Measurements from ENCODE around the gene IFT81. TPM values are rescaled to one million over a fixed set of nuclear protein-coding genes. Genes with fewer than 3 reads are reported as not detected.
A peak's percentile ranks its signal among the peaks of the same experiment; 100 is the strongest.

The IFT81 gene
- total and polyA plus RNA-seq, 2 of the 13 experiments (the other 11 are each of a cell fraction or from before 2014, with no cell fraction given), result 4.2 to 13.0 TPM

DNA sequence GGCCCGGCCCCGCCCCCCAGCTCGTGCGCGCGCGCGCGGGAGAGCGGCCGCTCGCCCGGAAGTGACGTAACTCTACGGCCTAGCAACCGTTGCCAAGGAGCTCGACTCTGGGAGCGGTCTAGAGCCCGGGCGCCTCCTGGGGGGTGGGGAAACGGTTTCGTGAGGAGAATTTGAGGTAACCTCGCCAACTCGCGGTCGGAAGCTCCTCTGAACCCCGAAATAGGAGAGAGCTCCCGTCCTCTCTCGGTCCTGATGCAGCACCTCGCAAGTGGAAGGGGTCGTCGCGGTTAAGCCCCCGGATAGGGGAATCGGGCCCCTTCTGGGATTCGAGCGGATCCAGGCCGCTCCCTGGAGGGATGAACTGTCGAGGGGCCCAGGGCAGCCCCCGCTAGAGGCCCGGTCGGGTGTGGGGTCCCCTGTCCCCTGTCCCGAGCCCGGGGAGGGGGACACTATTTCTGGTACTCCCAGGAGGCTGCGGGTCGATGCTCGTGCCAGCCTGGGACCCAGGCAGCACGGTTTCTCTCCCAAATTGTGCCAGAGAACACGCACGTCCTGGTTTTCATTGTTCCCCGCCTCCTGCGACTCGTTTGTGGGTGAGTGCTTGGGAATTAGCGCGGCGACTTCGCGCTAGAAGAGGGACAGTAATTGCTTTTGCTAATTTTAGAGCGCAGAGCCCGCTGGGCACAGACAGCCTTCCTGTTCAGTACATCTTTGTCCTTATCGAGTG, at the start of gene IFT81 (continued):
- TF ChIP-seq, protein P1, sequence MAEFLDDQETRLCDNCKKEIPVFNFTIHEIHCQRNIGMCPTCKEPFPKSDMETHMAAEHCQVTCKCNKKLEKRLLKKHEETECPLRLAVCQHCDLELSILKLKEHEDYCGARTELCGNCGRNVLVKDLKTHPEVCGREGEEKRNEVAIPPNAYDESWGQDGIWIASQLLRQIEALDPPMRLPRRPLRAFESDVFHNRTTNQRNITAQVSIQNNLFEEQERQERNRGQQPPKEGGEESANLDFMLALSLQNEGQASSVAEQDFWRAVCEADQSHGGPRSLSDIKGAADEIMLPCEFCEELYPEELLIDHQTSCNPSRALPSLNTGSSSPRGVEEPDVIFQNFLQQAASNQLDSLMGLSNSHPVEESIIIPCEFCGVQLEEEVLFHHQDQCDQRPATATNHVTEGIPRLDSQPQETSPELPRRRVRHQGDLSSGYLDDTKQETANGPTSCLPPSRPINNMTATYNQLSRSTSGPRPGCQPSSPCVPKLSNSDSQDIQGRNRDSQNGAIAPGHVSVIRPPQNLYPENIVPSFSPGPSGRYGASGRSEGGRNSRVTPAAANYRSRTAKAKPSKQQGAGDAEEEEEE (CRISPR knock-in tag; IDR thresholded peaks at IDR 0.05; ENCODE audit: borderline replicate concordance), result no peak
- TF ChIP-seq ZNF737 (CRISPR knock-in tag; IDR thresholded peaks at IDR 0.05; ENCODE audit: borderline replicate concordance) (no peak), ZNF792 (CRISPR knock-in tag; IDR thresholded peaks at IDR 0.05) (no peak), POLR2AphosphoS5 (IDR thresholded peaks at IDR 0.05; ENCODE audit: low read depth, low read length) (no peak), ZNF143 (CRISPR knock-in tag; IDR thresholded peaks at IDR 0.05) (no peak), HCFC1 (IDR thresholded peaks at IDR 0.05; ENCODE audit: low read depth, low read length) (no peak), ZSCAN31 (CRISPR knock-in tag; IDR thresholded peaks at IDR 0.05; ENCODE audit: low read depth) (no peak), ZNF30 (CRISPR knock-in tag; IDR thresholded peaks at IDR 0.05) (no peak), ZNF556 (CRISPR knock-in tag; IDR thresholded peaks at IDR 0.05; ENCODE audit: borderline replicate concordance) (no peak), ZNF607 (CRISPR knock-in tag; IDR thresholded peaks at IDR 0.05; ENCODE audit: borderline replicate concordance) (no peak), GZF1 (CRISPR knock-in tag; IDR thresholded peaks at IDR 0.05) (no peak), ZIK1 (CRISPR knock-in tag; IDR thresholded peaks at IDR 0.05; ENCODE audit: borderline replicate concordance, low read depth) (no peak), PHF20 (CRISPR knock-in tag; IDR thresholded peaks at IDR 0.05) (peak; percentile 47; the same call in 1 of the 2 replicates), ZNF224 (CRISPR knock-in tag; IDR thresholded peaks at IDR 0.05) (no peak), ZNF768 (CRISPR knock-in tag; IDR thresholded peaks at IDR 0.05) (peak; percentile 41; the same call in 1 of the 2 replicates), ZNF670 (CRISPR knock-in tag; IDR thresholded peaks at IDR 0.05; ENCODE audit: borderline replicate concordance) (no peak)
- TF ChIP-seq, protein P2, sequence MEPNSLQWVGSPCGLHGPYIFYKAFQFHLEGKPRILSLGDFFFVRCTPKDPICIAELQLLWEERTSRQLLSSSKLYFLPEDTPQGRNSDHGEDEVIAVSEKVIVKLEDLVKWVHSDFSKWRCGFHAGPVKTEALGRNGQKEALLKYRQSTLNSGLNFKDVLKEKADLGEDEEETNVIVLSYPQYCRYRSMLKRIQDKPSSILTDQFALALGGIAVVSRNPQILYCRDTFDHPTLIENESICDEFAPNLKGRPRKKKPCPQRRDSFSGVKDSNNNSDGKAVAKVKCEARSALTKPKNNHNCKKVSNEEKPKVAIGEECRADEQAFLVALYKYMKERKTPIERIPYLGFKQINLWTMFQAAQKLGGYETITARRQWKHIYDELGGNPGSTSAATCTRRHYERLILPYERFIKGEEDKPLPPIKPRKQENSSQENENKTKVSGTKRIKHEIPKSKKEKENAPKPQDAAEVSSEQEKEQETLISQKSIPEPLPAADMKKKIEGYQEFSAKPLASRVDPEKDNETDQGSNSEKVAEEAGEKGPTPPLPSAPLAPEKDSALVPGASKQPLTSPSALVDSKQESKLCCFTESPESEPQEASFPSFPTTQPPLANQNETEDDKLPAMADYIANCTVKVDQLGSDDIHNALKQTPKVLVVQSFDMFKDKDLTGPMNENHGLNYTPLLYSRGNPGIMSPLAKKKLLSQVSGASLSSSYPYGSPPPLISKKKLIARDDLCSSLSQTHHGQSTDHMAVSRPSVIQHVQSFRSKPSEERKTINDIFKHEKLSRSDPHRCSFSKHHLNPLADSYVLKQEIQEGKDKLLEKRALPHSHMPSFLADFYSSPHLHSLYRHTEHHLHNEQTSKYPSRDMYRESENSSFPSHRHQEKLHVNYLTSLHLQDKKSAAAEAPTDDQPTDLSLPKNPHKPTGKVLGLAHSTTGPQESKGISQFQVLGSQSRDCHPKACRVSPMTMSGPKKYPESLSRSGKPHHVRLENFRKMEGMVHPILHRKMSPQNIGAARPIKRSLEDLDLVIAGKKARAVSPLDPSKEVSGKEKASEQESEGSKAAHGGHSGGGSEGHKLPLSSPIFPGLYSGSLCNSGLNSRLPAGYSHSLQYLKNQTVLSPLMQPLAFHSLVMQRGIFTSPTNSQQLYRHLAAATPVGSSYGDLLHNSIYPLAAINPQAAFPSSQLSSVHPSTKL (CRISPR knock-in tag; IDR thresholded peaks at IDR 0.05), result peak; percentile 25; the same call in 1 of the 2 replicates
- TF ChIP-seq, protein P3, sequence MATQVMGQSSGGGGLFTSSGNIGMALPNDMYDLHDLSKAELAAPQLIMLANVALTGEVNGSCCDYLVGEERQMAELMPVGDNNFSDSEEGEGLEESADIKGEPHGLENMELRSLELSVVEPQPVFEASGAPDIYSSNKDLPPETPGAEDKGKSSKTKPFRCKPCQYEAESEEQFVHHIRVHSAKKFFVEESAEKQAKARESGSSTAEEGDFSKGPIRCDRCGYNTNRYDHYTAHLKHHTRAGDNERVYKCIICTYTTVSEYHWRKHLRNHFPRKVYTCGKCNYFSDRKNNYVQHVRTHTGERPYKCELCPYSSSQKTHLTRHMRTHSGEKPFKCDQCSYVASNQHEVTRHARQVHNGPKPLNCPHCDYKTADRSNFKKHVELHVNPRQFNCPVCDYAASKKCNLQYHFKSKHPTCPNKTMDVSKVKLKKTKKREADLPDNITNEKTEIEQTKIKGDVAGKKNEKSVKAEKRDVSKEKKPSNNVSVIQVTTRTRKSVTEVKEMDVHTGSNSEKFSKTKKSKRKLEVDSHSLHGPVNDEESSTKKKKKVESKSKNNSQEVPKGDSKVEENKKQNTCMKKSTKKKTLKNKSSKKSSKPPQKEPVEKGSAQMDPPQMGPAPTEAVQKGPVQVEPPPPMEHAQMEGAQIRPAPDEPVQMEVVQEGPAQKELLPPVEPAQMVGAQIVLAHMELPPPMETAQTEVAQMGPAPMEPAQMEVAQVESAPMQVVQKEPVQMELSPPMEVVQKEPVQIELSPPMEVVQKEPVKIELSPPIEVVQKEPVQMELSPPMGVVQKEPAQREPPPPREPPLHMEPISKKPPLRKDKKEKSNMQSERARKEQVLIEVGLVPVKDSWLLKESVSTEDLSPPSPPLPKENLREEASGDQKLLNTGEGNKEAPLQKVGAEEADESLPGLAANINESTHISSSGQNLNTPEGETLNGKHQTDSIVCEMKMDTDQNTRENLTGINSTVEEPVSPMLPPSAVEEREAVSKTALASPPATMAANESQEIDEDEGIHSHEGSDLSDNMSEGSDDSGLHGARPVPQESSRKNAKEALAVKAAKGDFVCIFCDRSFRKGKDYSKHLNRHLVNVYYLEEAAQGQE (IDR thresholded peaks at IDR 0.05; ENCODE audit: borderline replicate concordance in 1 of 2, low read depth in 1 of 2, low read length in 2 of 2), result no peak
- TF ChIP-seq, protein P4, sequence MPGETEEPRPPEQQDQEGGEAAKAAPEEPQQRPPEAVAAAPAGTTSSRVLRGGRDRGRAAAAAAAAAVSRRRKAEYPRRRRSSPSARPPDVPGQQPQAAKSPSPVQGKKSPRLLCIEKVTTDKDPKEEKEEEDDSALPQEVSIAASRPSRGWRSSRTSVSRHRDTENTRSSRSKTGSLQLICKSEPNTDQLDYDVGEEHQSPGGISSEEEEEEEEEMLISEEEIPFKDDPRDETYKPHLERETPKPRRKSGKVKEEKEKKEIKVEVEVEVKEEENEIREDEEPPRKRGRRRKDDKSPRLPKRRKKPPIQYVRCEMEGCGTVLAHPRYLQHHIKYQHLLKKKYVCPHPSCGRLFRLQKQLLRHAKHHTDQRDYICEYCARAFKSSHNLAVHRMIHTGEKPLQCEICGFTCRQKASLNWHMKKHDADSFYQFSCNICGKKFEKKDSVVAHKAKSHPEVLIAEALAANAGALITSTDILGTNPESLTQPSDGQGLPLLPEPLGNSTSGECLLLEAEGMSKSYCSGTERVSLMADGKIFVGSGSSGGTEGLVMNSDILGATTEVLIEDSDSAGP (CRISPR knock-in tag; IDR thresholded peaks at IDR 0.05; ENCODE audit: borderline replicate concordance), result peak; percentile 63; the same call in 1 of the 2 replicates

Data from HepG2 (cell line).